Right lobe of liver (tissue), 4 donors: ENCODE data around the gene KCNMA1.

Experiments
- CTCF ChIP-seq, 4 donors: fragments of 200-600 bp in 3 of 4; fragments of 450-650 bp in 1 of 4; IDR thresholded peaks; one replicate each; pipeline versions ENCODE4 v1.5.1 to v1.8.0; 2016 to 2022; ENCODE audit warnings: antibody characterized with exemption in 4 of 4, mild to moderate bottlenecking in 2 of 4
- POLR2A ChIP-seq: fragments of 450-650 bp; IDR thresholded peaks from one replicate; pipeline ENCODE4 v1.6.1; 2017; ENCODE audit warnings: antibody characterized with exemption, mild to moderate bottlenecking
- donor health status: DM: no; HTN: no; CAD: no.
- donor health status: DM: no; HTN: no; CAD: no.
- donor health status: DM: no; HTN: yes; CAD: no.

- TF ChIP-seq POLR2A (no peak), CTCF (IDR thresholded peaks at IDR 0.05) (no peak)
Measured at GRCh38 chr10:77219046-77219445, 418.6 kb downstream of the KCNMA1 start.
